Measurements from ENCODE around the gene PRPF31. TPM values are rescaled to one million over a fixed set of nuclear protein-coding genes. Genes with fewer than 3 reads are reported as not detected.

The PRPF31 gene
- polyA plus RNA-seq, 1 donor from 2014 or later, result 76.6 TPM

DNA sequence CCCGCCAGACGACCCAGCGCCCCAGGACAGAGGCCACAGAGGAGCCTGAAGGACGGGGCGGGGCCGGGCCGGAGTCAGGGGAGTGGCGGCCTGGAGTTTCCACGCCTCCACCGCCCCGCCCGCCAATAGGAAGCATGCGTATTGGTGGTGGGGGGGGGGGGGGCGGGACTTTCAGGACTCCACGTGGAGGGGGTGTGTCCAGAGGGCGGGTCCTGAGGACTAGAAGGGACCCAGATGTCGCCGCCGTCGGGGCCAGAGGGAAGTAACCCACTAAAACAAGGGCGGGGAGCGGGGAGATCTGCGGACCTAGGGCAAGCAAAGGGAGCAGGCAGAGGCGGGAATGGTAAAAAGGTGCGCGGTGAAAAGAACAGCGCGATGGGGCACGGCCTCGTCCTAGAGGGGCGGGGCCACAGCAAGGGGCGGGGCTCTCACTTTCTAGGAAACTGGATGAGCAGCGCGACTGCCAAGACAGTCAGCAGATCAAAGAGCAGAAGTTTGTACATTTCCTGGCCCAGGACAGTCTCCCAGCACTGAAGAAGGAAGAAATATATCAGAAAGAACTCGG is 46.8 kb downstream of the PRPF31 start:
- no peak overlapping the region for H3K27ac ChIP-seq (ENCODE audit: low read length)
- H3K36me3 ChIP-seq (ENCODE audit: insufficient read depth, low read length), result no peaks in the 10 kb centered on the region
- no peaks in the 10 kb centered on the region for H3F3A ChIP-seq (ENCODE audit: insufficient read depth, low read length, poor library complexity, severe bottlenecking)
- H3K9me3 ChIP-seq (ENCODE audit: low read length), result no peaks in the 10 kb centered on the region
- H4K20me1 ChIP-seq (ENCODE audit: insufficient read depth), result no peaks in the 10 kb centered on the region
- H3K4me2 ChIP-seq (ENCODE audit: low read length), result no peak overlapping the region
- no peak overlapping the region for H3K4me3 ChIP-seq (ENCODE audit: low read length)
- TF ChIP-seq EP300 (conservative IDR thresholded peaks at IDR 0.05; ENCODE audit: poor library complexity, severe bottlenecking), result no peak
- TF ChIP-seq, protein P1, sequence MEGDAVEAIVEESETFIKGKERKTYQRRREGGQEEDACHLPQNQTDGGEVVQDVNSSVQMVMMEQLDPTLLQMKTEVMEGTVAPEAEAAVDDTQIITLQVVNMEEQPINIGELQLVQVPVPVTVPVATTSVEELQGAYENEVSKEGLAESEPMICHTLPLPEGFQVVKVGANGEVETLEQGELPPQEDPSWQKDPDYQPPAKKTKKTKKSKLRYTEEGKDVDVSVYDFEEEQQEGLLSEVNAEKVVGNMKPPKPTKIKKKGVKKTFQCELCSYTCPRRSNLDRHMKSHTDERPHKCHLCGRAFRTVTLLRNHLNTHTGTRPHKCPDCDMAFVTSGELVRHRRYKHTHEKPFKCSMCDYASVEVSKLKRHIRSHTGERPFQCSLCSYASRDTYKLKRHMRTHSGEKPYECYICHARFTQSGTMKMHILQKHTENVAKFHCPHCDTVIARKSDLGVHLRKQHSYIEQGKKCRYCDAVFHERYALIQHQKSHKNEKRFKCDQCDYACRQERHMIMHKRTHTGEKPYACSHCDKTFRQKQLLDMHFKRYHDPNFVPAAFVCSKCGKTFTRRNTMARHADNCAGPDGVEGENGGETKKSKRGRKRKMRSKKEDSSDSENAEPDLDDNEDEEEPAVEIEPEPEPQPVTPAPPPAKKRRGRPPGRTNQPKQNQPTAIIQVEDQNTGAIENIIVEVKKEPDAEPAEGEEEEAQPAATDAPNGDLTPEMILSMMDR (IDR thresholded peaks at IDR 0.05; ENCODE audit: poor library complexity, severe bottlenecking), result no peak
- no peak for TF ChIP-seq EZH2 (IDR thresholded peaks at IDR 0.05; ENCODE audit: borderline replicate concordance, insufficient read depth, low read length, poor library complexity, severe bottlenecking)
- TF ChIP-seq POLR2AphosphoS5 (IDR thresholded peaks at IDR 0.05), result no peak
- no peak for TF ChIP-seq RAD21 (conservative IDR thresholded peaks at IDR 0.05)
- TF ChIP-seq SMC3 (conservative IDR thresholded peaks at IDR 0.05; ENCODE audit: poor library complexity), result no peak
- no peak overlapping the region for H3K9ac ChIP-seq (ENCODE audit: low read length)
- peaks cover 9% of the 10 kb centered on the region for H3K79me2 ChIP-seq (replicated peaks; ENCODE audit: insufficient read depth, low read length)
- H3K9me2 ChIP-seq (ENCODE audit: insufficient read depth, low read length), result no peaks in the 10 kb centered on the region
- no peak overlapping the region for H2AFZ ChIP-seq (ENCODE audit: low read depth, low read length)
- H3K27me3 ChIP-seq (ENCODE audit: insufficient read depth, low read depth, low read length), result no peaks in the 10 kb centered on the region

DNA sequence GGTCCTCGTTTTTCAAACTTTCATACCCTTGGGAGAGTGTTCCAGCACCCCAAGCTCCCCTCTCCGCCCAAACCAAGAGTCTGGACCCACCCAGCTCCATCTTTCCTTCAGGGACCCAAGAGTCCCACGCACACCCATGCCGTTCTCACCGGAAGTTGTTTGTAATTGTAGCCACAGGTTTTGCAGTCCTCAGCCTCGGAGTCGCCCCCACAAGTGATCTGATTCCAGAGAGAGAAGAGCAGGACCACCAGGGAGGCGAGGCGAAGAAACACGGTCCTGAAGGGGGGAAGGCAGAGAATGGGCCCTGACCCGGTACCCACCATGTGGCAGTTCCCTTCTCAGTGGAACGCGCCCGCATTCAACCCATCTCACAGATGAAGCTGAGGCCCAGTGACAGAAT is 47.3 kb downstream of the PRPF31 start:
- Histone ChIP-seq H2AFZ (ENCODE audit: low read depth, low read length) (no peak overlapping the region), H3K4me2 (ENCODE audit: low read length) (no peak overlapping the region), H3K36me3 (ENCODE audit: insufficient read depth, low read length) (no peaks in the 10 kb centered on the region), H3K79me2 (replicated peaks; ENCODE audit: insufficient read depth, low read length) (peaks cover 9% of the 10 kb centered on the region), H3K9me2 (ENCODE audit: insufficient read depth, low read length) (no peaks in the 10 kb centered on the region), H3K9me3 (ENCODE audit: low read length) (no peaks in the 10 kb centered on the region), H3K9ac (ENCODE audit: low read length) (no peak overlapping the region), H3K4me3 (ENCODE audit: low read length) (no peak overlapping the region), H3K27me3 (ENCODE audit: insufficient read depth, low read depth, low read length) (no peaks in the 10 kb centered on the region), H4K20me1 (ENCODE audit: insufficient read depth) (no peaks in the 10 kb centered on the region), H3F3A (ENCODE audit: insufficient read depth, low read length, poor library complexity, severe bottlenecking) (no peaks in the 10 kb centered on the region), H3K27ac (ENCODE audit: low read length) (no peak overlapping the region)
- no peak for TF ChIP-seq MXI1 (conservative IDR thresholded peaks at IDR 0.05; ENCODE audit: poor library complexity, severe bottlenecking)
- TF ChIP-seq RAD21 (conservative IDR thresholded peaks at IDR 0.05), result no peak
- TF ChIP-seq, protein P2, sequence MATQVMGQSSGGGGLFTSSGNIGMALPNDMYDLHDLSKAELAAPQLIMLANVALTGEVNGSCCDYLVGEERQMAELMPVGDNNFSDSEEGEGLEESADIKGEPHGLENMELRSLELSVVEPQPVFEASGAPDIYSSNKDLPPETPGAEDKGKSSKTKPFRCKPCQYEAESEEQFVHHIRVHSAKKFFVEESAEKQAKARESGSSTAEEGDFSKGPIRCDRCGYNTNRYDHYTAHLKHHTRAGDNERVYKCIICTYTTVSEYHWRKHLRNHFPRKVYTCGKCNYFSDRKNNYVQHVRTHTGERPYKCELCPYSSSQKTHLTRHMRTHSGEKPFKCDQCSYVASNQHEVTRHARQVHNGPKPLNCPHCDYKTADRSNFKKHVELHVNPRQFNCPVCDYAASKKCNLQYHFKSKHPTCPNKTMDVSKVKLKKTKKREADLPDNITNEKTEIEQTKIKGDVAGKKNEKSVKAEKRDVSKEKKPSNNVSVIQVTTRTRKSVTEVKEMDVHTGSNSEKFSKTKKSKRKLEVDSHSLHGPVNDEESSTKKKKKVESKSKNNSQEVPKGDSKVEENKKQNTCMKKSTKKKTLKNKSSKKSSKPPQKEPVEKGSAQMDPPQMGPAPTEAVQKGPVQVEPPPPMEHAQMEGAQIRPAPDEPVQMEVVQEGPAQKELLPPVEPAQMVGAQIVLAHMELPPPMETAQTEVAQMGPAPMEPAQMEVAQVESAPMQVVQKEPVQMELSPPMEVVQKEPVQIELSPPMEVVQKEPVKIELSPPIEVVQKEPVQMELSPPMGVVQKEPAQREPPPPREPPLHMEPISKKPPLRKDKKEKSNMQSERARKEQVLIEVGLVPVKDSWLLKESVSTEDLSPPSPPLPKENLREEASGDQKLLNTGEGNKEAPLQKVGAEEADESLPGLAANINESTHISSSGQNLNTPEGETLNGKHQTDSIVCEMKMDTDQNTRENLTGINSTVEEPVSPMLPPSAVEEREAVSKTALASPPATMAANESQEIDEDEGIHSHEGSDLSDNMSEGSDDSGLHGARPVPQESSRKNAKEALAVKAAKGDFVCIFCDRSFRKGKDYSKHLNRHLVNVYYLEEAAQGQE (IDR thresholded peaks at IDR 0.05; ENCODE audit: borderline replicate concordance), result no peak
- TF ChIP-seq SMC3 (conservative IDR thresholded peaks at IDR 0.05; ENCODE audit: poor library complexity), result no peak
- TF ChIP-seq POLR2AphosphoS5 (IDR thresholded peaks at IDR 0.05), result no peak
- TF ChIP-seq EP300 (conservative IDR thresholded peaks at IDR 0.05; ENCODE audit: poor library complexity, severe bottlenecking), result no peak
- no peak for TF ChIP-seq EZH2 (IDR thresholded peaks at IDR 0.05; ENCODE audit: borderline replicate concordance, insufficient read depth, low read length, poor library complexity, severe bottlenecking)

Measured in neural cell (in vitro differentiated cells).